HPDE6-E6E7 (cell line): ENCODE measurements around the gene KCNH6.

ENCODE experiments used
- DNase-seq: peaks from one replicate; pipeline ENCODE4 v3.0.0; 2011; ENCODE audit warnings: missing footprints; ENCODE audit errors: extremely low spot score

The KCNH6 gene, protein sequence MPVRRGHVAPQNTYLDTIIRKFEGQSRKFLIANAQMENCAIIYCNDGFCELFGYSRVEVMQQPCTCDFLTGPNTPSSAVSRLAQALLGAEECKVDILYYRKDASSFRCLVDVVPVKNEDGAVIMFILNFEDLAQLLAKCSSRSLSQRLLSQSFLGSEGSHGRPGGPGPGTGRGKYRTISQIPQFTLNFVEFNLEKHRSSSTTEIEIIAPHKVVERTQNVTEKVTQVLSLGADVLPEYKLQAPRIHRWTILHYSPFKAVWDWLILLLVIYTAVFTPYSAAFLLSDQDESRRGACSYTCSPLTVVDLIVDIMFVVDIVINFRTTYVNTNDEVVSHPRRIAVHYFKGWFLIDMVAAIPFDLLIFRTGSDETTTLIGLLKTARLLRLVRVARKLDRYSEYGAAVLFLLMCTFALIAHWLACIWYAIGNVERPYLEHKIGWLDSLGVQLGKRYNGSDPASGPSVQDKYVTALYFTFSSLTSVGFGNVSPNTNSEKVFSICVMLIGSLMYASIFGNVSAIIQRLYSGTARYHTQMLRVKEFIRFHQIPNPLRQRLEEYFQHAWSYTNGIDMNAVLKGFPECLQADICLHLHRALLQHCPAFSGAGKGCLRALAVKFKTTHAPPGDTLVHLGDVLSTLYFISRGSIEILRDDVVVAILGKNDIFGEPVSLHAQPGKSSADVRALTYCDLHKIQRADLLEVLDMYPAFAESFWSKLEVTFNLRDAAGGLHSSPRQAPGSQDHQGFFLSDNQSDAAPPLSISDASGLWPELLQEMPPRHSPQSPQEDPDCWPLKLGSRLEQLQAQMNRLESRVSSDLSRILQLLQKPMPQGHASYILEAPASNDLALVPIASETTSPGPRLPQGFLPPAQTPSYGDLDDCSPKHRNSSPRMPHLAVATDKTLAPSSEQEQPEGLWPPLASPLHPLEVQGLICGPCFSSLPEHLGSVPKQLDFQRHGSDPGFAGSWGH

DNA sequence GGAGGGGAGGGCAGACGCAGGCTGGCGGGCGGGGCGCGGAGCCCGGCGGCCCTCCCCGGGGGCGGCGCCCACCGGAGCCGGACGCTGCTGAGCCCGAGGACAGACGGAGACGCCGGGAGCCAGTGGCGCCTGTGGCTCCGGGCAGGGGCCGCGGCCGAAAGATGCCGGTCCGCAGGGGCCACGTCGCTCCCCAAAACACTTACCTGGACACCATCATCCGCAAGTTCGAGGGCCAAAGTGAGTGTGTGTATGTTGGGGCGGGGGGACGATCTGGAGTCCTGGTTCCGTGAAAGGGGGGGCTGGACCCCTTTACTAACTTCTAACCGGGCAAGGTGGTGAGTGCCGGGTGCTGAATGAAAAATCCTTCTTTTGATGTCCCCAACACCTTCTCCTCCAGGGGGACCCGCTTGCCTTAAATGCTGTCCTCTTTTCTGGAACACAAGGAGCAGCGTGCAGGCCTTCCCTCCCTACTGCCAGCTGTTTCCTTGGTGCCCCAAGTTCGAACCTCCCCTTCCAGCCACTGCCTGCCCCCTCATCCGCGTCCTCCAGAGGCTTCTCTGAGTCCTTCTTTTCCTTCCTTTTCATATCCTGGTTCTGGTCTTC, at the start of gene KCNH6:
Gene KCNH6 (plus strand): TSS at position 106 of the 603 bp plus-strand sequence. CDS start 56 bp downstream, at position 162.
- no peak for DNase-seq

DNA sequence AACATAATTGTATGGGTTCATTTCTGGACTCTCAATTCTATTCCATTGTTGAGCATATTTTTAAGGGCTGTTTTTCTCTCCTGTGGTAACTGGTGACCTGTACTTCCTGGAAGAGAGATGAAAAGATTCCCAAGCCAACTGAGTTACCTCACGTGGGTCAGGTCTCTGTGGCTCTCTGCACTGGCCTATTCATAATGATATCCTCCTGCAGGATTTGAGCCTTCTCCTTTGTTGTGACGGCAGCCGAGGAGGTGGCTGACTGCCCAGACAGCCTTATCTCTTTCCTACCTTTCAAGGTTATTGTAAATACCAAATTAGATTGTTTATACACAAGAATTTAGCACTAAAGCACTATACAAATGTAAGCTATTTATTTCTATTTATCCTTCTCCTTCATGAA, 49.0 kb upstream of the KCNH6 start:
- no peak for DNase-seq

DNA sequence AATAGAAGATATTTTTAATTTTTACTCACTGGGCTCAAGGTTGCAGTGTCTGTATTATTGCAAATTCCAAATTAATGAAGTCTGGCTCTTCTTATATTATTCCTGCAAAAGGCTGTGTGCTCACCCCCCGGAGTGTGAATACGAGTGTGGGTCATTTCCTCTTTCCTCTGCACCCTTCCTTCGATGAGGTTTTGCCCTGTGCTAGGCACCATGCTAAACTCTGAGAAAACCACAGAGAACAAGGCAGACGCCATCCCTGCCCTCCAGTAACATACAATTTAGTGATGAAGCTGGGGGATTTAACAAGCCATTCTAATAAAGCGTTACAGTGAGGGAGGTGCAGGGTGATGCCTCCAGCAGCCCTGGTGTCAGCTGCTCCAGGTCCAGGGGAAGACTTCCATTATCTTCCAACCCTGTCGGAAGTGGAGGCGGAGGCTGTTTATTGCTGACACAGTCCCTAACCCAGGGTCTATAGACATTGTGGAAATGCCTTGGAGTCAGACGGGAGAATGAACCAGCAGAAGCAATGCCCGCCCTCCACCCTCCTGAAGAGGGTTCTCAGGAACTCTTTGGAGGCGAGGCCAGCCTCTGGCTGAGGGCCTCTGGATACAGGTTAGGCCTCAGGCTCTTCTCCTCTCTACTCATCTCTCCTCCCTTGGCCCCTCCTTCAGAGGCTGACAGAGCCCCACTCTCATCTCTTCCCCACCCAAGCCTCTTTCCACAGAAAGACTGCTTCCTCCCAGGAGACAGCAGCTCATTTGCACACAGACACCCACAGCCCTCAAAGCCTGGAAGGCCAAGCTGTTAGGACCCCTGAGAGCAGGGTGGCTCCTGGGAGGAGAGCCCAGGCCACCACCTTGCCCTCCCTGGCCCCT, 48.3 kb upstream of the KCNH6 start:
- DNase-seq, result no peak

DNA sequence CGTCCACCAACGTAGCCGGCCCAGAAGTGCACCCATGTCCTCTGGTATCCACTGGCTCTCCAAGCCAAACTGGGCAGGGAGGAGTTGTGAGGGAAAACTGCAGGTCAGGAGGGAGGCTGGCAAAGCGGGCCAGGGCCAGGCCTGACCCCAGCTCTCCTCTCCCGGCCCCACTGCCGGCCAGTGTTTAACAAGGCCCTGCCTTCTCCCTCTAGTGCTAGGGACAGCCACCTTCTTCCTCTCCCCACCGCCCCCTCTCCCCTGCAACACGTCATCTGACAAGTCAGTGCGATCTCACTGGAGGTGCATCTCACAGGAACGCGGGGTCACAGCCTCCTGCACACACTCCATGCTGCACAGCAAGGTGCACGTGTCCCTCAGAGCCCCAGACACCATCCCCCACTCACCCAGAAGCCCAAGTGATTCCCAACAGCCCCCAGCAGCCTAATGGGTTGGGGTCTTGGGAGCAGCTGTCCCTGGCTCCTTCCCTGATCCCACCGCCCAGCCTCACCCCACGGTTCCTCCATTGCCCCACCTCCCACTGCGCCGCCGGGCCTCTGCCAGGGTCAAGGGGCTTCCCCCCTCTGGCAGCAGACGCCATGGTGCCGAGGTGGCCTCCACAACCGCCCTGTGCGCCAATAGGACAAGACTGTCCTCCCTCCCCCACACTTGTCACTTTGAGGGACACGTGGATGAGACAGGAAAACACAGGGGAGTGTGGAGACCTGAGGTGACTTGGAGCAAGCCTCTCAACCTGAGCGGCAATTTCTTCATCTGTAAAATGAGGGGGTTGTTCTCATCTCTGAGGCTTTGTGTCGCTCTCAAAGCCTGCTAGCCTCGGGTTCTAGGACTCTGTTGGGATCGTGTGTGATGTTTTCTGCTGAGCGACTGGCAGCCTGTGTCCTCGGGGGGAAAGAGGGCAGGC, 47.4 kb upstream of the KCNH6 start:
- no peak for DNase-seq

DNA sequence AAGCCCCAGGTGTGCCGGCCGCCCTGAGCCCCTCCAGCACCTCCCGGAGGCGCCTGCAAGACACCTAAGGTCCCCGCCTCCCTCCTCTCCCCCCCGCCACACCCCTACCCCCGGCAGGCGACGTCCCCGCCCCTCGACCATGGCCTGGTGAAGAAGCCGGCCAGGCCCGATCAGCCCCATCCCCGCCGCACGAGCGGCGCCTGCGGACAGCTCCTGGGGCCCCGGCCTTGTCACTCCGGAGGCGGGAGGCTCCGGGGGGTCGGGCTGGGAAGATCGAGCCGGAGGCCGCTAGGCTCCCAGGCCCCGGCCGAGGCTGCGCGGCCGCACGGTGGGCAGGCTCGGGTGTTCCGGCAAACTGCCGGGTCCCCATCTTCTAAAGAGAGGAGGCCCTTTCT, 46.7 kb upstream of the KCNH6 start:
- DNase-seq, result no peak

DNA sequence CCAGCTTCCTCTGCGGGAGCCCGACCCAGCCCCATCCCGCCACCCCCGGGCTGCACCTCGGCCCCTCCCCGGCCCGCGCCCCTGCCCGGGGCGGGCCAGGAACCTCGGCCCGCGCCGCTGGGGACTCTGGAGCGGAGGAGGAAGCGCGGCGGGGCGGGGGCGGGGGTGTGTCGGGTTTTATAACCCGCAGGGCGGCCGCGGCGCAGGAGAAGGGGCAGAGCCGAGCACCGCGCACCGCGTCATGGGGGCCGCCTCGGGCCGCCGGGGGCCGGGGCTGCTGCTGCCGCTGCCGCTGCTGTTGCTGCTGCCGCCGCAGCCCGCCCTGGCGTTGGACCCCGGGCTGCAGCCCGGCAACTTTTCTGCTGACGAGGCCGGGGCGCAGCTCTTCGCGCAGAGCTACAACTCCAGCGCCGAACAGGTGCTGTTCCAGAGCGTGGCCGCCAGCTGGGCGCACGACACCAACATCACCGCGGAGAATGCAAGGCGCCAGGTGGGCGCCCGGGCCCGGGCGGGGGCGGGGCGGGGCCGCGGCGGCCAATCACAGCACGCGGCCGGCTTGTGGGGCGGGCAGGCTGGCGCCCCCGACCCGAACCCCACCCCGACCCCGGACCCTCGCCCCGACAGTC, 46.2 kb upstream of the KCNH6 start, which contains the start of gene ACE:
Gene ACE (plus strand): TSS at position 208 of the 626 bp plus-strand sequence. CDS start 34 bp downstream, at position 242.
- DNase-seq, result no peak

DNA sequence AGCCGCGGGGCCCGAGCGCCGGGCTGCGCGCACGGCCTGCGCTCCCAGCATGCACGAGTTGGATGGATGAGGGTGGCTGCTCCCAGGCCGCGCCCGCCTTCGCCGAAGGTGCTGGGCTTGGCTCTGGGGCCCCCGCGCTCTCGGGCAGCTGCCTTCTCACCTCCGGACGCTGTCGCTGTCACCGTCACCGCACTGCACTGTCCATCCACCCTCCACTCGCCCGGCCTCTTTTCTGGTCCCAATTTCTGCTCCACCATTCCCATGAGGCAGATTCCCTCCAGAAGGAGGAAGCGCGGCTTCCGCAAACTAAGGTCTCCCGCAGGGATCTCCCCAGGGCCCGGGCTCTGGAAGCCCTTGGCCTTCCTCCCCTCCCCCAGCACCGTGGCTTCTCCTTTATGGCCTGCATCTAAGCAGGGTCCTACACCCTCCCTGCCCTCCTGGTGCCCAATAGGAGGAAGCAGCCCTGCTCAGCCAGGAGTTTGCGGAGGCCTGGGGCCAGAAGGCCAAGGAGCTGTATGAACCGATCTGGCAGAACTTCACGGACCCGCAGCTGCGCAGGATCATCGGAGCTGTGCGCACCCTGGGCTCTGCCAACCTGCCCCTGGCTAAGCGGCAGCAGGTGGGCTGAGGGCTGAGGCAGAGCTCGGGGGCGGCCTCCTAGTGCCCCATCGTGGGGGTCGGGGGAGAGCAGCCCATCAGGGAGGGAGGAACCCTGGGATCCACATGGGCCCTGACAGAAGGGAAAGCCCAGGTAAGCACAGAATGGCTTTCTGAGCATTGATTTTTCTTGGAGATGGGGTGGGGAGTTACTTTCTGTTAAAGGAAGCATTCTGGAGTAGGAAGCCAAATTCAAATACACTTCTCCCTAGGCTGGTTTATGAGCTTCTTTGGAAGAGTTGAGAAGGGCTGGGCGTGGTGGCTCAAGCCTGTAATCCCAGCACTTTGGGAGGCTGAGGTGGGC, 45.4 kb upstream of the KCNH6 start:
- no peak for DNase-seq

DNA sequence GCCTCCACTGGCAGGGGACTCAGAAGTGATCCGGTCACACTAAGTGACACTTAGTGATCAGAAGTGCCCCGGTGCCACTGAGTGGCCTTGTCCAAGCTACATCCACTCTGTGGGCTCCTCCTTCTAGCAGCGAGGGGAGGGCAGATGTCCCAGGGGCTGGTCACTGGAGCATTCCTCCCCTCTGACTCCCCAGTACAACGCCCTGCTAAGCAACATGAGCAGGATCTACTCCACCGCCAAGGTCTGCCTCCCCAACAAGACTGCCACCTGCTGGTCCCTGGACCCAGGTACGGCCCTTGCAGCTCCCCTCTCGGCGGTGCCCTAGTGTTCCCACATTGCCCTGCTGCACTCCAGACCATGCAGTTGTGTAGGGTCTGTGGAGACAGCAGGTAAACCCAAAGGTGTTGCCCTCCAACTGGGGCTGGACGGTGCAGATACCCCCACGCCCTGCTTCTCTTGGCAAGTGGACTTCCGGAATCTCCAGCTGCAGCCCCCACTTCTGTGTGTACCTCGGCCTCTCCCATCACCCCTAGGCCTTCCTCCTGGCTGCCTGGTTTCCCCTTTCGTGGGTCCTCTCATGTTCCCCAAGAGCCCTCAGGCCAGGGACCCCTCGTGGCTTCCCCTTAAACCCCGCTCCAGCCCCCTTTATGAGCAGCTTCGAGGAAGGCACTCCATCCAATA, 44.2 kb upstream of the KCNH6 start:
- DNase-seq, result peak; percentile 99

DNA sequence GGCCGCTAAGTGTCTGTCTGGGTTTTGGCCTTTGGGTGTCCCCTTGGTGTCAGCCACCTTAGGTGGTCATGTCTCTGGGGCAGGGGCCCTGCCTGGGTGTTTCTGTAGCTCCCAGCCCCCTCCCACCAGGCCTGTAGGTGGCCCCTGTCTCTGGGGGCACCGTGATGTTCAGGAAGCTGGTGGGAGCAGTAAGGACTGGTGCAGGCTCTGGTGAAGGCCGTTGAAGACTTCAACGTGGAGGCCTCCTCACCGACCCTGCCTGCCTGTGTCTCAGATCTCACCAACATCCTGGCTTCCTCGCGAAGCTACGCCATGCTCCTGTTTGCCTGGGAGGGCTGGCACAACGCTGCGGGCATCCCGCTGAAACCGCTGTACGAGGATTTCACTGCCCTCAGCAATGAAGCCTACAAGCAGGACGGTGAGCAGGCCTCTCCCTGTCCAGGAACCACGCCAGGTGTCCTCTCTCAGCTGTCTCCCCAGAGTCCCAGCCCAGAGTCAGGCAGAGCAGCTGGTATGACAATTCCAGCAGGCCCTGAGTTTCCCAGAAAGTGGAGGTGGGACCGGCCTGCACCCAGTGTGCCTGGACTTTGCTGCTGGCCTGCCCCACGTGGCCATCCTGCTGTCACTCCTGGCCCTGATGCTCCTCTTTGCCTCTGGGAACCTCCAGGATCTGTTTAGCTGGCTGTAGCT, 43.5 kb upstream of the KCNH6 start:
- DNase-seq, result no peak

DNA sequence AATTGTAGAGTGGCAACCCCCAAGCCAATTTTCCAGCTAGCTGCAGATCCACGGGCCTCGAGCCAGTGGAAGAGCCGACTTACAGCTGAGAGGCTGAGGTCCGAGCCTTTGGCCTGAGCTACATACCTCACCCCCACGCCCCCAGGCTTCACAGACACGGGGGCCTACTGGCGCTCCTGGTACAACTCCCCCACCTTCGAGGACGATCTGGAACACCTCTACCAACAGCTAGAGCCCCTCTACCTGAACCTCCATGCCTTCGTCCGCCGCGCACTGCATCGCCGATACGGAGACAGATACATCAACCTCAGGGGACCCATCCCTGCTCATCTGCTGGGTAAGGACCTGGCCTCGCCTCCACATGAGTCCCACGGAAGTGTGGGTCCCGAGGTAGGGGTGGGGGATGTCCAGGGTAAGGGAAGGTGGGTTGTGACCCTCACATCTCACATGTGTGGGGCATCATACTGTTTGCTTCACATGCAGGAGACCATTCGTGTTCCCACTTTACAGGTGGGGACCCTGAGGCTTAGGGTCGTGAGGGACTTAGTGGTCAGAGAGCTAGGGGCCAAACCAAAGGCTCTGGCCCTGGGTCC, 42.9 kb upstream of the KCNH6 start:
- DNase-seq, result no peak

DNA sequence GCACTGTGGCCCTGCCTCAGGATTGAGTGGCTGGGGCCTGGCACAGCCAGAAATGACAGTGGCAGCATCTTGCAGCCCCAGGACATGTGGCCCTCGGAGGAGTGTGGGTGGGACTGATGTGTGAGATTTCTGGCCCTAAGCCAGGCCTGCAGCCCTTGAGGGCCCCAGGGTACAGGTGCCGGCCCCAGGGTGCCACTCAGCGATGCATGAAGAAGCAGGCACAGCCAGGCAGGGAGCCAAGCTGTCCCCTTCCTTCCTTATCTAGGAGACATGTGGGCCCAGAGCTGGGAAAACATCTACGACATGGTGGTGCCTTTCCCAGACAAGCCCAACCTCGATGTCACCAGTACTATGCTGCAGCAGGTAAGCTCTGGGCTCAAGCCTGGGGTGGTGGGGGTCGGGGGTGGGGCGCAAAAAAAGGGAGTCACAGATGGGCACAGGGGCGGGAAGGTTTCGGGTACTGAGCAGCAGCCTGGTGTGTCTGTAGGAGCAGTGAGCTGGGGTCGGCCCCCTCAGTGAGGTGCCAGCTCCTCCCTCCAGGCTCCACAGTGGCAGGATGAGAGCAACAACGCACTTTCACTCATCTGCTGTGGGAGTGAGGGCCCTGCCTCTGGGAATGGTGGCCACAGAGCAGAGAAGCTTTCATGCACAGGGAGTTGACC, 42.2 kb upstream of the KCNH6 start:
- DNase-seq, result no peak

DNA sequence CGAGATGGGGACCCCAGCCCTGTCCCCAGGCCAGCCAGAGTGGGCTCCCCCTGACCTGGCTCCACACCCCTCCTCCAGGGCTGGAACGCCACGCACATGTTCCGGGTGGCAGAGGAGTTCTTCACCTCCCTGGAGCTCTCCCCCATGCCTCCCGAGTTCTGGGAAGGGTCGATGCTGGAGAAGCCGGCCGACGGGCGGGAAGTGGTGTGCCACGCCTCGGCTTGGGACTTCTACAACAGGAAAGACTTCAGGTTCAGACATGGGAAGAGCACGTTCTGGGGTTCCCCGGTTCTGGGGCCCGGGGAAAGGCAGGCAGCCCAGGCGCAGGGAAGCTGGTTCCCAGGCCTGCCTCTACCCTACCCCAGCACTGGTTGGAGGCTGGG, 41.7 kb upstream of the KCNH6 start:
- no peak for DNase-seq

DNA sequence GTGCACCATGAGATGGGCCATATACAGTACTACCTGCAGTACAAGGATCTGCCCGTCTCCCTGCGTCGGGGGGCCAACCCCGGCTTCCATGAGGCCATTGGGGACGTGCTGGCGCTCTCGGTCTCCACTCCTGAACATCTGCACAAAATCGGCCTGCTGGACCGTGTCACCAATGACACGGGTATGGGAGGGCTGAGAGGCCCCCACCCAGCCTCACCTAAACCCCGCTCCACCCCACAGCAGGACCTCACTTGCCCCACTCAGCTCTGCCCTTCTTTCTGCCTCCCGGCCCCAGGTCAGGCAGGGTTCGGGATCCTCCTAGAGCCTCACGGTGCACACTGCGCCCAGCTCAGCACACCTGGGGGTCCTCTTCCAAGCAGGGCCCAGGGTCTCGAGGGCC, 40.6 kb upstream of the KCNH6 start:
- DNase-seq, result no peak

DNA sequence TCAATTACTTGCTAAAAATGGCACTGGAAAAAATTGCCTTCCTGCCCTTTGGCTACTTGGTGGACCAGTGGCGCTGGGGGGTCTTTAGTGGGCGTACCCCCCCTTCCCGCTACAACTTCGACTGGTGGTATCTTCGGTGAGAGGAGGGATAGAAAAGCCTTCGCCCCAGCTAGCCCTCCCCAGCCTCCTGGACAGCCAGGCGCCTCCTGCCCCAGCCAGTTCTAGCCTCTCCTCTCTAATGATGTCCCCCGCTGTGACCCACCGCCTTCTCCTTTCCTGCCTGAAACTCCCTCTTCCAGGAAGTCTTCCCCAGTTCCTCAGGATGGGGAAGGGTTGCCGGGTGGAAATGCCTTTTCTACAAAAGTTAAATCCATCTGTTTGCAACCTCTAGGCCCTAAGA, 40.1 kb upstream of the KCNH6 start:
- DNase-seq, result no peak

DNA sequence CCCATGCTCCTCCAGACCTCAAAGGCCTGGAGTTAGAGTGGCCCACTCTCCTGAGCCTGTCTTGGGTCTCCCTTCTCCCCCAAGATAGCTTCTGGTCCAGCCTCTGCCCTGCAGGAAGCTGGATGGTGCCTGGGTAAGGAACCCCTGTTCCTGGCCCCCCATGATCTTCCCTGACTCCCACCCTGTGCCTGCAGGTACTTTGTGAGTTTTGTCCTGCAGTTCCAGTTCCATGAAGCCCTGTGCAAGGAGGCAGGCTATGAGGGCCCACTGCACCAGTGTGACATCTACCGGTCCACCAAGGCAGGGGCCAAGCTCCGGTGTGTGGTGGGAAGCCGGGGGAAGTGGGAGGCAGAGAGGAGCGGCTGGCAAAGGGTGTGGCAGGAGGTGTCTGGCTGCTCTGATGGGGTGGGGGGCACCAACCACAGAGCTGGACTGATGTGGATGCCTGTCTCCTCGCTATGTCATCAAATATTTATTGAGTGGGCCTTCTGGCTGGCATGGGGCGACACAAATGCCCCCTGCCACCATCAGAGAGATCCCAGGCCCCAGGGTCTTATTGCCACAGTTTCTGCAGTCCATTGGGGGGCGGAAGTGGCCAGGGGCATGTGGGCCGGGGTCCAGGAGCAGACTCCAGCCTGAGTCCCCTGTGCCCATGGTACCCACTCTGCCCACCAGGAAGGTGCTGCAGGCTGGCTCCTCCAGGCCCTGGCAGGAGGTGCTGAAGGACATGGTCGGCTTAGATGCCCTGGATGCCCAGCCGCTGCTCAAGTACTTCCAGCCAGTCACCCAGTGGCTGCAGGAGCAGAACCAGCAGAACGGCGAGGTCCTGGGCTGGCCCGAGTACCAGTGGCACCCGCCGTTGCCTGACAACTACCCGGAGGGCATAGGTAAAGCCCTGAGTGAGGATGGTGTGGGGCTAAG, 39.2 kb upstream of the KCNH6 start:
- no peak for DNase-seq
